GM19240 (cell line): ENCODE measurements around the gene IRAK3.
"Not testable (repeated sequence)": the region's sequence is repeated elsewhere in the genome, so short reads cannot be mapped to it uniquely, and the experiment has no call there.

Experiments used
- DNase-seq: peaks from one replicate; pipeline ENCODE4 v3.0.0; 2011; ENCODE audit warnings: low spot score; ENCODE audit not compliant: insufficient read length

The IRAK3 gene

DNA sequence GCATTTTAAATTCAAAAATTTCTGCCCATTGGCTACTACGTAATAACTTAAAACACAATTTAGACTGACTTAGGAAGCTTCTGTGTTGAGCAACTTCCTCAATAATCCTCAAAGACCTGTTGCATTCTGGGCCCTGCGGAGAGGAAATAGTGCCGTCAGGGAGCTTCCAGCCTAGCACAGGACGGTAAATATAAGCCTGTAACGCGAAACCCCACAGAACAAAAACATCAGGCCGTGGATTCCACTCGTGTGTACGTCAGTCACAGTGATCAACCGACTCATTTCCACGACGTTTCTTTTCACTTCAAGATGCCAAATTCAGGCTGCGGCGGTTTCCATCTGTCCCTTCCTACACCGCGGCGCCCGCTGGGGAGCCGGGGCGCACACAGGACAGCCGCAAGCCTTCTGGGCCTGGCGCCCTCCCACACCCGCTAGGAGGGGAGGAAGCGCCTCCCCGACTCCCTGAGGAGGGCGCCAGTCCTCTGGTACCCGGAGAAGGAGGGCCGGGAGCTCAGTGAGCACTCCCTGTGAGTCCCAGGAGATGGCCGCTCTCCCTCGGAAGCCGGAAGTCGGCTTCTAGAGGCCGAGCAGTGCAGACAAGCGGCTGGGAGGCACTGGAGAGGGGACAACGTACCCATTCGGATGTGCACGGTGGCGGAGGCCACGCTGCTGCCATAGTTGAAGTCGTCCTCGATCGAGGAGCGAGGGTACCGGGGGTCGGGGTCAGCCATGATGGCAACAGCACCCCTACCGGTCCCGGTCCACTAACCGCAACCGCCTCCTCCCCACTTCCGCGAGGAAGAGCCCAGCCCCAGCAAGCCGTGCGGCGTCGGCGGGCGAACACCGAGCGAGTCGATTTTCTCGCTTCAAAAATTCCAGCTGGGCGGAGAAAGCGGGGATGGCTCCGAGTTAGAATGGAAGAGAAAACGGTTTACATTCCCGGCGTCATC lies 19.5 kb upstream of the IRAK3 start, which contains the start of gene TMBIM4:
Gene TMBIM4, minus strand, starts transcription at position 776 of the 950 bp plus-strand sequence. Its CDS starts 45 bp downstream, at position 731.
- peak; percentile 75 for DNase-seq

DNA sequence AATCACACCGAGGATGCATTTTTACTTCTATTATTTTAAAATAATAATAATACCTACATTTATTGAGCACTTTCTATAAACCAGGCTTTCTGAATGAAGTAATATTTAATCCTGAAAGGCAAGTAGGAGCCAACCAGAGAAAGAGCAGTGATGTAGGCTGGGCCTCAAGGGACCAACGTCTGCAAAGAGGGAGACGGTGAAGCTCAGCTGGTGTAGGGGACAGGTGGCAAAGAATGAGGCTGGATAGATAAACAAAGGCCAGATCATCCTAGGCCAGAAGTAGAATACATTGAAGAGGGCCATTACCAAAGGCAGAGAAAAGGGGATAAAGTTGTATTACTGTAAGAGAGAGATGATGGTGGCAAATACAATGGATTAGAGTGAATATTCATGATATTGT lies 18.4 kb upstream of the IRAK3 start:
- DNase-seq = no peak

DNA sequence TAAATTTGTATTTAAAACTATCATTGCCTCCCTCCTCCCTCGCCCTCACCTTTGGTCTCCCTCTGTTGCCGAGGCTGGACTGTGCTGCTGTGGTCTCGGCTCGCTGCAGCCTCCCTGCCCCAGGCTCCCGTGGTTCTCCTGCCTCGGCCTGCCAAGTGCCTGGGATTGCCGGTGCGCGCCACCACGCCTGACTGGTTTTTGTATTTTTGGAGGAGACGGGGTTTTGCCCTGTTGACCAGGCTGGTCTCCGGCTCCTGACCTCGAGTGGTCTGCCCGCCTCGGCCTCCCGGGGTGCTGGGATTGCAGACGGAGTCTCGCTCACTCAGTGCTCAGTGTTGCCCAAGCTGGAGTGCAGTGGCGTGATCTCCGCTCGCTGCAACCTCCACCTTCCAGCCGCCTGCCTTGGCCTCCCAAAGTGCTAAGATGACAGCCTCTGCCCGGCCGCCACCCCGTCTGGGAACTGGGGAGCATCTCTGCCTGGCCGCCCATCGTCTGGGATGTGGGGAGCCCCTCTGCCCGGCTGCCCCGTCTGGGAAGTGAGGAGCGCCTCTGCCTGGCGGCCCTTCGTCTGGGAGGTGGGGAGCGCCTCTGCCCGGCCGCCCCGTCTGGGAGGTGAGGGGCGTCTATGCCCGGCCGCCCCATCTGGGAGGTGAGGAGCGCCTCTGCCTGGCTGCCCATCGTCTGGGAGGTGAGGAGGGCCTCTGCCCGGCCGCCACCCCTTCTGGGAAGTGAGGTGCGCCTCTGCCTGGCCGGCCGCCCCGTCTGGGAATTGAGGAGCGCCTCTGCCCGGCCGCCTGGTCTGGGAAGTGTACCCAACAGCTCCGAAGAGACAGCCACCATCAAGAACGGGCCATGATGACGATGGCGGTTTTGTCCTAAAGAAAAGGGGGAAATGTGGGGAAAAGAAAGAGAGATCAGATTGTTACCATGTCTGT lies 14.4 kb upstream of the IRAK3 start:
- DNase-seq = not testable (repeated sequence)

DNA sequence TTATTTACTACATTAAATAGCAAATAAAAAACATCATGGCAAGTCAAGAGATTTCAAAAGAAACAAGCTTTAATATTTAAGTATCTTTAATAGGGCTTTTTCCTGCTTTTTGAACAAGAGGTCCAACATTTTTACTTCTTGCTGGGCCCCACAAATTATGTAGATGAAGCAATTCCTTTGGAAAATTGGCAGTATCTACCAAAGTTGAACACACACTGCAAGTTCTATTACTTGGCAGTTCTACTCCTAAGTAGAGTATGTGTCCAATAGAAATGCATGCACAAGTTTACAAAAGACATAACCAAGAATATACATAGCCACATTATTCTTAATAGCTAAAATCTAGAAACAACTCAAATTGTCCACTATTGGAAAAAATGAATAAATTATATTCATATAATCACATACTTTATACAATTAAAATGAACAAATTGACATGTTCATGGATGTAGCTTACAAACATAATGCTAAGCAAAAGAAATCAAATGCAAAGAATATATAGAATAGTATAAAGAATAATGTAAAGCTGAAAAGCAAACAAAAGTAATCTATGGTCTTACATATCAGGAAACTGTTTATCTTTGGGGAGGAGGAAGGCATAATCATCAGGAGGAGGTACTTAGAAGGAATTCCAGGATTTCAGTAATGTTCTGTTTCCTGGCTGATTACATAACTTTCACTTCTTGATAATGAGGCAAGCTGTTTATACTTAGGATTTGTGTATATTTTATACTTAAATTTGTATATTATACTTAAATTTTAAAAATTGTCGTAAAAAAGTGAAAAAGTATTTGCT lies 12.7 kb upstream of the IRAK3 start:
- no peak for DNase-seq

DNA sequence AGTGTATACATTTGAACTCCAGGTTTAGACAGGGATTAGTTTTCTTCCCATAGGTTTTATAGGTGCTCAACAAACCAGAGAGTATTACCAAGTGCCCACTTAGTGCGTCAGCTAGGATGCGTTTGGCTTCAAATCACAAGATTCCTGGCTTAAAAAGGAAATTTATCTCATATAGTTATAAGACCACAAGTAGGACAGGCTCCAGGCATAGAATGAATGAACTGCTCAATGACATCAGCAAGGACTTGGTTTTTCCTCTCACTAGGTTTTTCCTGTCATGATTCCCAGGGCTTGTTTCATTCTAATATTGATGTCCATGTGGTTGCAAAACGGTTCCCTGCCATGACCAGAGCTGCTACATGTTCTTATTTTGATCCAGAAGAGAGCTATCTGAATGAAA lies 6.1 kb upstream of the IRAK3 start:
- DNase-seq = no peak

DNA sequence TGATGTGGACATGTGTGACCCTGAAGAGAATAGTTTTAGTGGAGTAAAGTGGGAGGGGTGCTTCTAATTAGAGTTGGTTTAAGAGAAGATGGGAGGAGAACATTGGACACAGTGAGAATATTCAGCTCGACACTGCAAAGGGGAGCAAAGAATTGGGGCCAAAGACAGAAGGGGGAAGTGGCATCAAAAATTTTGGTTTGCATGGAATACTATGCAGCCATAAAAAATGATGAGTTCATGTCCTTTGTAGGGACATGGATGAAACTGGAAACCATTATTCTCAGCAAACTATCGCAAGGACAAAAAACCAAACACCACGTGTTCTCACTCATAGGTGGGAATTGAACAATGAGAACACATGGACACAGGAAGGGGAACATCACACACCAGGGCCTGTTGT lies 4.2 kb upstream of the IRAK3 start:
- not testable (repeated sequence) for DNase-seq

DNA sequence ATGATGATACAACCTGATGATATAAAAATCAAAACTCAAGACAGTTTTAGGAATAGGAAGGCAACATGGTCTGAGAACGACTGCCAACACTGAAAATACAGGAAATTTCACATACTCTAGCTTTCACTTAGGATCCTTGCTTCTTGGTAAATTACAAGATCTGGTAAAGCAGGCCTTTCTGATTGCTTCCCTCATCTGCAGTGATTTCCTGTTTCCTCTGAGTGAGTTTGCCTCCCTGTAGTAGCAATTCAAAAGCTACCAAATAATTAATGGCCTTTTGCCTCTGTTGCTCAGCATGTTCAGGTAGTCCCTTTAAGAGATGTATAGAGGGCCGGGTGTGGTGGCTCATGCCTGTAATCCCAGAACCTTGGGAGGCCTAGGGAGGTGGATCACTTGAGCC lies 2.0 kb upstream of the IRAK3 start:
- no peak for DNase-seq

DNA sequence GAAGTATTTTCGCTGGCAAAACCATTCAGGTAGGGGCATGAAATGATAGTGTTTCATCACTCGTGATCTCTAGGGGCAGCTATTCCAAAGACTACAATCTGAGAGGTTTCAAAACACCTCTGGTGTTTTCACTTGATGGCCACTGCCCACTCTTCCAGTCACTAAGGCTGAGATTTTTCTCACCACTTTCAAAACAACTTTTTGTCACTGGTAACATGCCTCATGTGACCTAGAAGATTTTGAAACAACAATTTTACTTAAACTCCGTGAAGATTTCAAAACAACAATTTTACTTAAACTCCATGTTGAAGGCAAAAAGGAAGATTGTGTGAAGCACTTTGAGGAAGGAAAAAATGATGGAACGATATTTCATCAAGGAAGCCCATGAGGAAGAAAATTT lies 1.2 kb upstream of the IRAK3 start:
- DNase-seq = no peak

DNA sequence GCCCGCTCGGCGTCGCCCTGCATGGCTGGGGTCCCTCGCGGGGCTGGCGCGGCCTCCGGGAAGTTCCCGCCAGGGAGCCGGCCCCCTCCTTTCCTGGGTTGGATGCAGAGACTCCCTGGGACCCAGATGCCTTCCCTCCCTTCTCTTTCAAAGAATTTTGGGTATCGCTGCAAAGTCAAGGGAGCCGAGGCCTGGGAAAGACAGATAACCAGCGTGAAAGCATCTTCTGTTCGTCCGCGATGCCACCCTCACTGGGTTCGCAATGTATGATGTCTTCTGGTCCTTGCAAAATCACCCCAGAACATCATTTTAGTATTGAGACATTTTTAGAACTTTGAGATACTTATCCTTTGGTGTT lies 451 bp downstream of the IRAK3 start:
- no peak for DNase-seq

DNA sequence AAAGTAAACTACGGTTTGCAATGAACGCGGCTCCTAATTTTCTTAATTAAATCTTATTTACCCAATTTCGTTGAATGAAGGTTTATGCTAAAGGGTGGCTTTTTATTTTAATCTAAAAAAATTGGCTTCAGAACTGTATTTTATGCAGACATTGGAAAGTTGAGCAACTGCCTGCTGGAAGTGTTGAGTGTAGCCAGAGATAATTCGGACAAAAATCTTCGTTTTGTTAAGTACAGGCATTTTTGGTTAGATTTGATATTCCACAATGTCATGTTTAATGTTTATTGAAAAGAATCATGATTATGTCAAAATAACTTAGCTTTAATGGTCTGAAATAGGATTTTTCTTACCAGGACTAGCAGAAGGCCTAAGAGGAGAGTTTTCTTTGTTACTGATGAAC lies 875 bp downstream of the IRAK3 start:
- no peak for DNase-seq

DNA sequence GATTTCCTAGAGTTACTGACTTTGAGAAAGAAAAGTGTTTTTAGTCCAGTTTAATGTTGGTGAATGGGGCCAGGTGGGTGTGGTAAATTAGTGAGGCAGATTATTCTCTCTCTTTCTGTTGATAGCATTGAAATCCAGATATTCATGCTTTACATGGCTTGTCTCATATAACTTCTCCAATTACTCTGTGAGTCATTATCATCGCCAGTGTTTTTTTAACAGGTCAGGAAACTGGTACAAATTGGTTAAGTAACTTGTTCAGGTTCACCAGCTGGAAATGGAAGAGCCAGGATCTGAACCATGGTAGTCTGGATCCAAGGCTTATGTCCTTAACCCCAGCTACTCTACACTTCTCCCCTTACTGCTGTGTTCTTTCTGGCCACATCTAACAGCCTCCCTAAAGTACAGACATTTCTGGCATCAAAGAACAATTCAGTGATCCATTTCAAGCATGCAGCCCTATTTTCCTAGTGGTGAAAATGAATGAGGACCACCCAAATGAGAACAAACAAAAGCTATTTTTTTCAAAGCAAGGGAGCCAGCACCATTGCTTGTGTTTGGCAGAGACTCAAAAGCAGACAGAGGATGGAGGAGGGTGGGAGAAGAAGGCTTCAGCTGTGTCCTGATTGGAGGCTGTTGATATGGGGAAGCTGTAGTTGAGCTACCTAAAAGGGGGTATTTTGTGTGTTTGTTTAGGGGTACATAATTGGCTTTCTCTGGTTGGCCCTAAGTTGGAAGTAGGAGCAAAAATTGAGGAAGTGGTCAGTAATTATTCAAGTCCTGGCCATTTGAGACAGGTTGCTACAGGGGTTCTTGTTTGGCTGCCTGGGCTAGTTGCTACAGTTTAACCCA lies 1.7 kb downstream of the IRAK3 start:
- no peak for DNase-seq

DNA sequence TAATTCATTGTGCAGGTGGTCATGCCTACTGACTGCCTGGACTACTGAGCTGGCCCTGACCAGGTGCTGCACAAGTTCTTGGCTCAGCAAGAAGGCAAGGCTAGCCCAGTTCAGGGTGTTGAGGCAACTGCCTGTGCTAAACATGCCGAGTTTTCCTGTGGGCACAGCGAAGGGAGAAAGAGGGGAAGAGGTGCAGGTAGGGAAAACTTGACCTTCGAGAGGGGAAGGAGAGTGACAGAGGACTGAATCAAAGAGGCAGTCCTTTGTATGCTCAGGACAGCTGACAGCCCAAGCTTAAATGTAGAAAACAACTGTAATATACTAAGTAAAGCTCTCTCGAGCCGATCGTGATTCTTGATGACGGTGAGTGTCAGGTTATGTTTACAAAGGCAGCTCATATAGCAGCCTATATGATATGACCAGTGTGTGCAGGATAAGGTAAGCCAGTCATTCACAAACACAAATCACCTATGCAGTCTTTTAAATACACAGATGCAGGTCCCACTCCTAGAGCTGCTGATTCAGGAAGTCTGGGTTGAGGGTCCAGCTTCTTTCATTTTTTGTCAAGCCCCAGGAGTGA lies 2.6 kb downstream of the IRAK3 start:
- no peak for DNase-seq

DNA sequence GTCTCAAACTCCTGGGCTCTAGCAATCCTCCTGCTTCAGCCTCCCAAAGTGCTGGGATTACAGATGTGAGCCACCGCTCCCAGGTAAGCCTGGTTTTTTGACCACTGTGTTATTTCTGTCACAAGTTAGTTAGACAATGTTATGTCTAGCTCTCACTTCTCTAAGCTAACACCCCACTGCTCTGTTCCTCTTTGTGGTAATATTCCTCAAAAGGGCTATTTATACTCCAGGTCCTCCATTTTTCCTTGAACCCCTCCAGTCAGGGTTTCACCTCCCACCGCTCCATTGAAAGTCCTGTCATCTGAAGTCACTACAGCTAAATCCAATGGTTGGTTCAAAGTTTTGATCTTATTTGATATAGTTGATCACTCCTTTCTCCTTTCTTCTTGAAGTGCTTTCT lies 5.1 kb downstream of the IRAK3 start:
- DNase-seq = no peak

DNA sequence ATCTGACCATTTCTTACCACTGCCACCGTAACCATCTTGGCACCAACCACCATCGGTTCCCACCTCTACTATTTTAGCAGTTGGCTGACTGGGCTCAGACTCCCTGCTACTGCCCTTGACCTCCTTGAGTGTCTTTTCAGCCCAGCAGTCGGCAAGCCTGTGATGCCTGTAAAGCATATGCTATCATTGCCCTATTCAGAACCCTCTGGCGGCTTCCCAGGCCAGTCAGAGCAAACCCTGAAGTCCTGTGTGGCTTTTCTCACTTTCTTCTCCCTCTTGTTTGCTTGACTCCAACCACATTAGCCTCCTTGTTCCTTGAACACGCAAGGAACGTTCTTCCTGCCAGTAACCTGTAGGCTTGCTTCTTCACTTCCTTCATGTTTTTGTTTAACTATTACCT lies 6.2 kb downstream of the IRAK3 start:
- DNase-seq = no peak

DNA sequence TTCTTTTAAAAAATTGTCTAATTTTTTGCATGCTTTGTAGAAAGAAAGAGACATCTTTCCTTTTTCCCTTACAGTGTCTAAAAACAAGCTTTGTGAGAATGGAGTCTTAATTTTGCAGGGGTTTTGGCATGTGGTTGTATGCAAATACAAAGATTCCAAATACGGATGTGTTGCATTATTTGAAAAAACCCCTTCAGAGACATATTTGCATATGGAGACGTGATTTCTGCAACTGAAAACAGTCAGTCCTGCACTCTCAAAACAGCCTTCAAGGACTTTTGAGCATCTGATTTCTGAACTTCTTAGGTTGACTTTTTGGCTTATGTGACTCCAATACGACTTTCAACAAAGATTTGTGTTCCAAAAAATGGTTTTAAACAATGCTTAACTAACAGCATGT lies 7.8 kb downstream of the IRAK3 start:
- DNase-seq = peak; percentile 30

DNA sequence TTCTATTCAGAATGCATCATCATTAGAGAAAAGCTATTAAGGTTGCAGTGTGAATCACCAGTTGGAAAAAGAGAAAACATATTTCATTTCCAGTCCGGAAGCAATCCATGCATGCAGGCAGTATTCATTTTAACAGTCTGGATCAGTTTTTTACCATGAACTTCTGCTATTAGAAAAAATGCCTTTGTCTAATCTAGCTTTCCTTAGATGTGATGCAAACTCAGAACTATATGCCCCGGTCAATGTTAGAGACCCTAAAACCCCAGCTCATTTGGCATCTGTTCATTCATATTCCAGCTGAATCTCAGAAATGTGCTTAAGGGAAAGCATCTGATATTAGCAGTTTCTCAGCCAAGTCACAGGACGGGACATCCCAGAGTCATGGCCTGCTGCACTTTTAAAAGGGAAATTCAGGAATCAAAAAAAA lies 8.5 kb downstream of the IRAK3 start:
- no peak for DNase-seq

DNA sequence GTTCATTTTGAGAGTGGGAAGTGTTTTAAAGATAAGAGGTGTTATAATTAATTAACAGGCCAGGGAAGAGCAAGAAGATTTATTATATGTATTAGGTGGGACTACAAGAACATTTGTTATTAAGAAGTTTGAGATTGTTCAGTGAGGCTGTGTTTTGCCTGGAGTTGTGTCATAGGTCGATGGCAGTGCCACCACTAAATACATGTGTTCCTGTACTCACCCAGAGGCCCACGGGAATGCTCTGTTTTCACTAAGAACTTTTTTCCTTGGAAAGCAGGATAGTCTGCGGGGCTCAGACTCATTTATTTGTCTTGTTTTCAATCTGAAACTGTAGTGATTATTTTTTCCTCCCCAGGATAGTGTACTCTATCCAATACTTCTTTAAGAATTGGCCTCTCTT lies 10.1 kb downstream of the IRAK3 start:
- DNase-seq = no peak

DNA sequence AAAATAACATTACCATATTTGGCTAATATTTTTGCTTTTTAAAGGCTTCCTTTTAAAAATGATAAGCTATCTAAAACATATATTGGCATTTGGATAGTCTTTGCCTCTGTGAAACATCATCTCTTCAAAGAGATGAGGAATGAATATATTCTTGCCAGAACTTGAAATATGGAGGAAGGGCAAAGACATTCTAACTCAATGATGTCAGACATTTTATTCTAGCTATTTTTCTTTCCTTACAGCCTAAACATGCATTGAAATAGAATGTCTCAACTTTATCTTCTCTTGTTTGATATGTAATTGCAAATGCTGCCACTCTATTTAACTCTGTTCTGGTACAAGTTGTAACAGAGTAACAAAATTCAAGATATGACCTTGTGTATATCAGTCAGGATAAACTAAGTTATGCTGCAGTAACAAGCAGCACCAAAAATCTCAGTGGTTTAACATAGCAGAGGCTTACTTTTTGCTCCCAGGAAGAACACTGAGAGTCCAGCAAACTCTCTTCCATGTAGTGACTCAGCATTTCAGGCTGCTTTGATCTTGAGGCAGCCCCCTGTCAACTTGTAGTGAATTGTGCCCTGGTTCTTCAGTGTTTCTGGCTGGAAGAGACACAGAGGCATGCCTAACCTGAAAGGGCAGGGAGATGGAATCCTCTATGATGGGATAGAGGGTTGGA lies 11.0 kb downstream of the IRAK3 start:
- no peak for DNase-seq

DNA sequence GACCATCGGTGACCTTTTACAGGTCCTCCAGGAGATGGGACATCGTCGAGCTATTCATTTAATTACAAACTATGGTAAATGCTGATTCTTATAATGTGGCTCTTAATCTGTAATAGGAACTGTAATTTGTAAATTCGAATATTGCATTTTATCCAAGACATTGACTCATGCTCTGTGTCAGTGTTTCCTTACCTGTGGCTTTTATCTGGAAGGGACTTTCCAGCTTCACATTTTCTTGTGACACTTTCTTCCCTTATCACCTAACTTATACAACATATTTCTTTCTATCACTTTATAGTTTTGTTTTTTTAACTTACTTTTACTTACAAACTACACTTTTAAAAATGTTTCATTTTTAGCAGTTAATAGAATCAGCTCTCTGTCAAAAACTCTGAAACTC lies 14.8 kb downstream of the IRAK3 start:
- DNase-seq = no peak

DNA sequence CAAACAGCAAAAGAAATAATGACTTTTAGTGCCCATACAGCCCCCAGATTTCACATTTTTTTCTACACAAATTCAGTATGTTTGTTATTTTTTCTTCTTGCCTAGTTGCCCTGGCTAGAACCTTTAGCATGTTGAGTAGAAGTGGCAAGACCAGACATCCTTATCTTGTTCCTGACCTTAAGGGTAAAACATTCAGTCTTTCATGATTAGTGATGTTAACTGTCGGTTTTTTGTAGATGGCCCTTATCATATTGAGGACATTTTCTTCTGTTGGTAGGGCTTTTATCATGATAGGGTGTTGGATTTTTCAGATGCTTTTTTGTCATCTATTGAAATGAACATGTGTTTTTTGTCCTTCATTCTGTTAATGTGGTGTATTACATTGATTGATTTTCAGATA lies 17.1 kb downstream of the IRAK3 start:
- no peak for DNase-seq
